Esophagus (tissue), 2 donors: ENCODE measurements around the gene EMC8. TPM values are rescaled to one million over a fixed set of nuclear protein-coding genes. Genes with fewer than 3 reads are reported as not detected.

ENCODE experiments used
- H3K27ac ChIP-seq, 2 donors: one replicate each; pipeline ENCODE4 v1.5.1; 2013; ENCODE audit warnings: low read depth in 2 of 2, mild to moderate bottlenecking in 2 of 2, inconsistent platforms in 1 of 2, low read length in 1 of 2, moderate library complexity in 1 of 2
- H3K27me3 ChIP-seq, 2 donors: one replicate each; pipeline ENCODE4 v1.6.1; 2013; ENCODE audit warnings: low read length in 2 of 2, control low read depth in 1 of 2, mild to moderate bottlenecking in 1 of 2; ENCODE audit not compliant: insufficient read depth in 2 of 2, control insufficient read depth in 1 of 2
- H3K36me3 ChIP-seq, 2 donors: one replicate each; pipeline ENCODE4 v1.6.1; 2013; ENCODE audit warnings: low read length in 1 of 2; ENCODE audit not compliant: control insufficient read depth in 2 of 2, insufficient read depth in 2 of 2
- H3K4me1 ChIP-seq, 2 donors: one replicate each; pipeline ENCODE4 v1.6.1; 2013; ENCODE audit warnings: low read length in 1 of 2; ENCODE audit not compliant: control insufficient read depth in 2 of 2, insufficient read depth in 2 of 2
- H3K4me3 ChIP-seq, 2 donors: one replicate each; pipeline ENCODE4 v1.5.1; 2013; ENCODE audit warnings: low read length in 2 of 2, mild to moderate bottlenecking in 2 of 2, low read depth in 1 of 2, moderate library complexity in 1 of 2
- H3K9me3 ChIP-seq, 2 donors: one replicate each; pipeline ENCODE4 v1.6.1; 2013; ENCODE audit warnings: mild to moderate bottlenecking in 2 of 2, low read depth in 1 of 2, low read length in 1 of 2, moderate library complexity in 1 of 2; ENCODE audit not compliant: control insufficient read depth in 2 of 2, insufficient read depth in 1 of 2
- WGBS, 2 donors: extraction: QIAGEN DNeasy Blood & Tissue Kit; methylation state at CpG; one replicate each; pipeline ENCODE4 v1.1.7; 2013; 5-methylcytosine and 5-hydroxymethylcytosine counted together
- polyA plus RNA-seq, 2 donors: library from polyadenylated mRNA; stranded (reverse); fragments of 200-250 nt; gene quantifications; one replicate each; pipeline ENCODE4 v1.2.3, GENCODE V29; 2013
- donor health status: healthy with polysubstance abuse.
- donor health status: Bipolar disorder and iron deficiency.

EMC8 gene
- polyA plus RNA-seq: 10 to 100 TPM in 1 of 2 donors, 1 to 10 TPM in 1; 6.2 to 15.1 TPM

DNA sequence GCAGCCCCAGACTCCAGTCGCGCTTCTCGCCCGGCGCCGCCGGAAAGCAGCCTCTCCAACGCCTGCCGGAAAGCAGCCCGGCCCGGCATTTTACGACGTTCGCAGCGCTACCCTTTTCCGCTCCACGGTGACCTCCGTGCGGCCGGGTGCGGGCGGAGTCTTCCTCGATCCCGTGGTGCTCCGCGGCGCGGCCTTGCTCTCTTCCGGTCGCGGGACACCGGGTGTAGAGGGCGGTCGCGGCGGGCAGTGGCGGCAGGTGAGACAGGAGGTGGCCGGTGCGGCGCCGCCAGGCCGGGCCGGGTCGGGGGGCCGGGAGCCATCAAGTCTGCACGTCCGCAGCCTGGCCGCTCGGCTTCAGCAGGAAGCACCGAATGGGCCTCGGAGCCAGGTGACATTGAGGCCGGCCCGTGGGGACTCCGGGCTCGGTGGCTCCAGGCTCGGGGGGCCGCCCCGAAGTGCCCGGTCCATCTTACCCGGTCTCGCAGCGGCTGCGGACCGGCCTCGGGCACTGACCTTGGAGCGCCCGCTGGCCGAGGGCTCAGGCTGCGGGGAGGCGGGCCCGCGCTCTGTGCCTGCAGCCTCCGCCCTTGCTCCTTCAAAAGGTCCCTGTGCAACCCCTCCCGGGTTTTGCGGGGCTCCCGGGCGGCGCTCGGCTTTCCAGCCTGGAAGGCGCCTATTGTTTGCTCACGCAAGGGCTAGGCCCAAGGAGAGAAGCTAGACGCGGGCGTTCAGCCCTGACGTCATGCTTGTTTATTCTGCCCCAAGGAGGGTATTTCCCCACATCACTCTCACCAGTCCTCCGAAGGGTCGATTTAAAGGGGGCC is at the start of gene EMC8, which contains the start of gene COX4I1:
Gene EMC8 (minus strand): TSS at position 48 of the 824 bp plus-strand sequence. CDS start 249 bp downstream, outside the sequence.
Gene COX4I1 (plus strand): TSS at position 199 of the 824 bp plus-strand sequence. CDS start 1,511 bp downstream, outside the sequence.
- WGBS, 2 donors: 0 to 1% methylated on average over 80 to 87 of the region's 87 CpGs
- Histone ChIP-seq H3K36me3 (peaks cover 4 to 28% of the 10 kb centered on the region in 2 donors), H3K27ac (peak within 1 kb of the TSS; percentile 90 to 91)

DNA sequence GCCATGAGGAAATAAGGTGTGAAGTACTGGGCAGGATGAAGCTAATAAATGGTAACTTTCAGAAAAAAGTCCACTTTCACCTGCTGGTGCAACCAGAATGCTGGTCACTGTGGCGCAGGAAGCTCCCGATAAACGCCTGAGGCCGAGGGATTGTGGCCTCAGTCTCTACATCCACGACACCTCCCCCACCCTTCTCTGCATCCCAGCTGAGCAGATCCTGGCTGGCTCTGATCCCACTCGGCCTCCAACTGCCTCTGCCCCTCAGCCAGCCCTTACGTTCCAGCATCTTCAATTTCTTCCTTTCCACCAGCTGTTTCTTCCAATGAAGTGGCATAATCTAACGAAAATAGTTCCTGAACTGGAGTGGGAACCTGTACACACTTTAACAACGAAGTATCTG is 49.6 kb upstream of the EMC8 start:
- Histone ChIP-seq H3K27ac (no peak overlapping the region), H3K36me3 (no peaks in the 10 kb centered on the region), H3K27me3 (peaks cover 0 to 8% of the 10 kb centered on the region in 2 donors), H3K9me3 (no peaks in the 10 kb centered on the region), H3K4me3 (no peak overlapping the region), H3K4me1 (no peaks in the 10 kb centered on the region)
- 47 to 50% methylated on average over 9 of the region's 9 CpGs for WGBS, 2 donors

More for the DNA sequence above, at the start of gene EMC8, which contains the start of gene COX4I1:
- H3K4me1 ChIP-seq: peaks cover 0 to 3% of the 10 kb centered on the region in 2 donors
- no peaks in the 10 kb centered on the region for H3K27me3 ChIP-seq
- peak within 1 kb of the TSS; percentile 80 to 96 for H3K4me3 ChIP-seq
- no peaks in the 10 kb centered on the region for H3K9me3 ChIP-seq

DNA sequence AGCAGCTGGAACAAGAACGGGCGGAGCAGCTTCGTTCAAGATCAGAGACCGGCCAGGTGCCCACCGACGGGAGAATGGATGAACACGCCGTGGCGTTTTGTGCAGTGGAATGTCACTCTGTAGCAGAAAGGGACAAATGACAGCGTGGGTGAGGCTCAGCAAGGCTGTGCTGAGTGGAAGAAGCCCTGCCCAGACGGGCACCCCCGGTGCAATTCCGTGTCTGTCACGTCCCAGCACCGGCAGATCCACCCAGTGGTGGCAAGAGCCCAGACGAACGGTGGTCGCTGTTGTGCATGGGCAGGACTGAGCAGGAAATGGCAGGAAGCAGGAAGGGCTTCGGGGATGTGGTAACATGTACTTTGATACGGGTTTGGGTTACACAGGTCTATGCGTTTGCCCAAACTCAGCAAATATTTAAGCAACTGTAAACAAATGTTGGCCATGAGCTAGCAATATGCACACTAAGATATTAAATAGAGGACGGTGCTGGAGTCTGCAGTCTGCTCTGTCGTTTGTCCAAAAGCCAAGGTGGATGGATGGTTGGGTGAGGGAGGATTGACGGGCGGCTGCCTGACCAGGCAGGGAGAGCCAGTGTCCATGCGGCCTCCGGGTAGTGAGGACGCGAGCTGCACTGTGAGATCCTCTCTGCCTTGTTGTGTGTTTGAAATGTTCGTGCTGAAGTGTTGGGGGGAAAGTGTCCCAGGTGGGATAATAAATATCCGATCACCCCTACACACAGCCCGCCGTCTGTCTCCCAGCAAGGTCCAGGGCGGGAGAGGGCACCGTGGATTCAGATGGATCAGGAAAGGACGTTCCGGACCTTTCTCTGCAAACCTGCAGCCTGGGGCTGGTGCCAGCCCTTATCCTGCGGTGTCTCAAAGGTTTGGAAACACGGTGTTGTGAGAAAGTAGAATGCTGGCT is 48.6 kb upstream of the EMC8 start:
- Histone ChIP-seq H3K27ac (no peak overlapping the region), H3K27me3 (peaks cover 0 to 8% of the 10 kb centered on the region in 2 donors), H3K4me1 (no peaks in the 10 kb centered on the region), H3K4me3 (no peak overlapping the region), H3K9me3 (no peaks in the 10 kb centered on the region), H3K36me3 (no peaks in the 10 kb centered on the region)
- WGBS, 2 donors: 51 to 54% methylated on average over 39 of the region's 39 CpGs

- WGBS, 2 donors: 79% methylated on average over 15 of the region's 15 CpGs
- peaks cover 0 to 8% of the 10 kb centered on the region in 2 donors for H3K27me3 ChIP-seq
- no peaks in the 10 kb centered on the region for H3K36me3 ChIP-seq
- no peaks in the 10 kb centered on the region for H3K4me1 ChIP-seq
- H3K27ac ChIP-seq: no peak overlapping the region
- H3K4me3 ChIP-seq: no peak overlapping the region
- H3K9me3 ChIP-seq: no peaks in the 10 kb centered on the region
Observed at GRCh38 chr16:85847036-85847435, 47.7 kb upstream of the EMC8 start.

- no peaks in the 10 kb centered on the region for H3K9me3 ChIP-seq
- no peaks in the 10 kb centered on the region for H3K4me1 ChIP-seq
- no peaks in the 10 kb centered on the region for H3K36me3 ChIP-seq
- H3K4me3 ChIP-seq: no peak overlapping the region
- no peak overlapping the region for H3K27ac ChIP-seq
- peaks cover 0 to 8% of the 10 kb centered on the region in 2 donors for H3K27me3 ChIP-seq
- 88 to 89% methylated on average over 9 of the region's 9 CpGs for WGBS, 2 donors
Observed at GRCh38 chr16:85846461-85846860, 47.1 kb upstream of the EMC8 start.

DNA sequence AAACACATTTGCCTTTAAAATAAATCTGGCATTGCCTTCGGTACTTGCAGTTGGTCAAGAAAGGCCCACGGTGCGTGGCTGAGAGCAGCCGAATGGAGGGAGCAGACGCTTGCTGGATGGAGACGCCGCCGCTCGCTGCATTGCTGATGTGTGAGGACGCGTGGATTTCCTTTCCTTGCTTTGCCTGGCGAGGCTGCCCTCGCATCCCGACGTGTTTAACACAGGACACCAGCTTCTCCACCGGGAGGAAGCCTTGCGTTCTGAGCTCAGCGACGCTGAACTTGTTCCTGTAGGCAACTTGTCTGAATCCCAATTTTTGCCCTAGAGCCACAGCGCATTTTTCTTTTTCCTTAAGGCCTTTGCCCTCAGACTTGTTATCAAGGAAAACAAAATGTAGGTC is 45.9 kb upstream of the EMC8 start:
- no peak overlapping the region for H3K4me3 ChIP-seq
- no peak overlapping the region for H3K27ac ChIP-seq
- 65 to 68% methylated on average over 20 of the region's 20 CpGs for WGBS, 2 donors
- H3K4me1 ChIP-seq: no peaks in the 10 kb centered on the region
- peaks cover 0 to 8% of the 10 kb centered on the region in 2 donors for H3K27me3 ChIP-seq
- H3K36me3 ChIP-seq: no peaks in the 10 kb centered on the region
- H3K9me3 ChIP-seq: no peaks in the 10 kb centered on the region

- H3K27me3 ChIP-seq: peaks cover 0 to 6% of the 10 kb centered on the region in 2 donors
- no peaks in the 10 kb centered on the region for H3K4me1 ChIP-seq
- 12% methylated on average over 15 of the region's 15 CpGs for WGBS, 2 donors
- no peaks in the 10 kb centered on the region for H3K9me3 ChIP-seq
- H3K36me3 ChIP-seq: no peaks in the 10 kb centered on the region
- H3K27ac ChIP-seq: no peak overlapping the region
- no peak overlapping the region for H3K4me3 ChIP-seq
Observed at GRCh38 chr16:85844786-85845185, 45.4 kb upstream of the EMC8 start.

- H3K27ac ChIP-seq: no peak overlapping the region
- H3K4me3 ChIP-seq: no peak overlapping the region
Observed at GRCh38 chr16:85844169-85844481, 44.8 kb upstream of the EMC8 start.

DNA sequence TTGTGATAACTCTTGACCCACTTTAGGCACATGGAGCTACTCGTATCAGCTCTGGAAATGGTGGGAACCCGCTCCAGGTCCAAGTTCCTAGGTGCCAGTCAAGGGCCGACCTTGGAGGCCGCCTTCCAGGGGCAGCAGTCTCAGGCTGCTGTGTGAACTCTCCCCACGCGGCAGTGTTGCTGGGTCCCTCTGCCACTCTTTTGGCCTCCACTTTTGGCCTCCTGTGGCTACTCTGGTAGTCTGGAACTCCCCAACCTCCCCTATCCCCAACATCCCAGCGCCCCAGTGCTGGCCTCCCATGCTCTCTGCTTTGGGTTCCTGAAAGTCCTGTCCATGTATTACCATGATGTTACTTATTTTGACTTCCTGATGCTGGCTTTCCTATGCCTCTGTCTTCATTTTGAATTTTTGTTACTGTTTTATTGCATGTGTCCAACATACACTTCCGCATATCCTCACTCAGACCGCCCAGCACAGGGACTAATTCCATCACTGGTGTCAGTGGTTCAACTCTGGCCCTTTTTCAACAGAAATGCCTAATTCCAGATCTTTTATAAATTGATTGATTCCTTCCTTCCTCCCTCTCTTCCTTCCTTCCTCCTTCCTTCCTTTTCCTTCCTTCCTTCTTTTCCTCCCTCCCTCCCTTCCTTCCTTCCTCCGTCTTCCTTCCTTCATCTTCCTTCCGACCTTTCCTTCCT is 44.3 kb upstream of the EMC8 start:
- Histone ChIP-seq H3K4me1 (no peaks in the 10 kb centered on the region), H3K27me3 (no peaks in the 10 kb centered on the region), H3K27ac (no peak overlapping the region), H3K4me3 (no peak overlapping the region), H3K36me3 (no peaks in the 10 kb centered on the region), H3K9me3 (no peaks in the 10 kb centered on the region)
- 92 to 93% methylated on average over 11 of the region's 11 CpGs for WGBS, 2 donors

More at GRCh38 chr16:85844169-85844481, 44.8 kb upstream of the EMC8 start:
- Histone ChIP-seq H3K9me3 (no peaks in the 10 kb centered on the region), H3K36me3 (no peaks in the 10 kb centered on the region), H3K4me1 (no peaks in the 10 kb centered on the region), H3K27me3 (no peaks in the 10 kb centered on the region)
